GM21576 (cell line): ENCODE results near the gene DNASE1L3.
"Not testable (repeated sequence)": the region's sequence is repeated elsewhere in the genome, so short reads cannot be mapped to it uniquely, and the experiment has no call there.

Source experiments
- ATAC-seq: cut with Tn5 transposase; IDR thresholded peaks from one replicate; pipeline ENCODE4 v1.9.1; 2021; ENCODE audit warnings: mild to moderate bottlenecking, moderate library complexity; ENCODE audit not compliant: unreplicated experiment

The DNASE1L3 gene

GRCh38 chr3:58210761-58211460 is at the start of gene DNASE1L3:
Gene DNASE1L3, minus strand, starts transcription at chr3:58210972. Its CDS starts 66 bp downstream, at chr3:58210906.
- no peak for ATAC-seq

GRCh38 chr3:58260261-58260731 is 49.5 kb upstream of the DNASE1L3 start:
- no peak for ATAC-seq

- ATAC-seq: no peak
Measured at GRCh38 chr3:58258392-58259055, 47.8 kb upstream of the DNASE1L3 start.

GRCh38 chr3:58256511-58256910 is 45.7 kb upstream of the DNASE1L3 start:
- no peak for ATAC-seq

- ATAC-seq: no peak
Measured at GRCh38 chr3:58256061-58256460, 45.3 kb upstream of the DNASE1L3 start.

- ATAC-seq: no peak
Measured at GRCh38 chr3:58254144-58254543, 43.4 kb upstream of the DNASE1L3 start.

GRCh38 chr3:58251631-58252035 is 40.9 kb upstream of the DNASE1L3 start:
- ATAC-seq: no peak

- ATAC-seq: no peak
Measured at GRCh38 chr3:58250093-58250707, 39.4 kb upstream of the DNASE1L3 start.

GRCh38 chr3:58249358-58250092 is 38.8 kb upstream of the DNASE1L3 start:
- ATAC-seq: no peak

GRCh38 chr3:58246148-58247047 is 35.6 kb upstream of the DNASE1L3 start:
- ATAC-seq: no peak

- no peak for ATAC-seq
Measured at GRCh38 chr3:58243976-58244585, 33.3 kb upstream of the DNASE1L3 start.

- not testable (repeated sequence) for ATAC-seq
Measured at GRCh38 chr3:58242860-58243259, 32.1 kb upstream of the DNASE1L3 start.

GRCh38 chr3:58242340-58242739 is 31.6 kb upstream of the DNASE1L3 start:
- no peak for ATAC-seq

- no peak for ATAC-seq
Measured at GRCh38 chr3:58241306-58242044, 30.7 kb upstream of the DNASE1L3 start.

GRCh38 chr3:58238830-58239229 is 28.1 kb upstream of the DNASE1L3 start:
- ATAC-seq: no peak

- ATAC-seq: peak; percentile 32
Measured at GRCh38 chr3:58237941-58238681, 27.3 kb upstream of the DNASE1L3 start.

- peak; percentile 67 for ATAC-seq
Measured at GRCh38 chr3:58237238-58237940, 26.6 kb upstream of the DNASE1L3 start, which contains the start of gene ABHD6. Gene ABHD6, plus strand, starts transcription at chr3:58237792. Its CDS starts 18,795 bp downstream, at chr3:58256587.
